SK-N-SH (cell line): ENCODE data around the gene MMAB.

Experiments
- CTCF ChIP-seq: fragments of 200-600 bp; sonication (generic); IDR thresholded peaks from 2 replicates; pipeline ENCODE4 v1.6.1; 2017; ENCODE audit warnings: antibody characterized with exemption, mild to moderate bottlenecking, moderate library complexity
- ELF1 ChIP-seq: IDR thresholded peaks from 2 replicates; pipeline ENCODE4 v1.4.0; 2012
- FOXM1 ChIP-seq: IDR thresholded peaks from 2 replicates; pipeline ENCODE4 v1.4.0; 2012; ENCODE audit warnings: low read depth, mild to moderate bottlenecking
- PBX3 ChIP-seq: IDR thresholded peaks from 2 replicates; pipeline ENCODE4; 2012
- TAF1 ChIP-seq: IDR thresholded peaks from 2 replicates; pipeline ENCODE4 v1.6.1; 2012; ENCODE audit warnings: low read depth, mild to moderate bottlenecking, low read length, moderate library complexity, borderline replicate concordance

GRCh38 chr12:109533487-109533740, 39.9 kb downstream of the MMAB start:
- TF ChIP-seq PBX3 (no peak), TAF1 (no peak), ELF1 (no peak), CTCF (no peak), FOXM1 (no peak)
